DOHH2 (cell line): ENCODE measurements around the gene PEMT.

ENCODE experiments used
- EZH2phosphoT487 ChIP-seq: fragments of 200-600 bp; sonication (generic); IDR thresholded peaks from 2 replicates; pipeline ENCODE4 v1.6.1; 2017; ENCODE audit warnings: borderline replicate concordance, mild to moderate bottlenecking, antibody characterized with exemption, low read length, moderate library complexity, mixed read lengths
- TF ChIP-seq, protein P1 (sequence below): fragments of 200-600 bp; sonication (generic); IDR thresholded peaks from one replicate; pipeline ENCODE4 v1.5.1; 2014; ENCODE audit warnings: antibody characterized with exemption, mild to moderate bottlenecking, low read depth, low read length; ENCODE audit not compliant: poor library complexity, severe bottlenecking

- TF ChIP-seq, protein P1, sequence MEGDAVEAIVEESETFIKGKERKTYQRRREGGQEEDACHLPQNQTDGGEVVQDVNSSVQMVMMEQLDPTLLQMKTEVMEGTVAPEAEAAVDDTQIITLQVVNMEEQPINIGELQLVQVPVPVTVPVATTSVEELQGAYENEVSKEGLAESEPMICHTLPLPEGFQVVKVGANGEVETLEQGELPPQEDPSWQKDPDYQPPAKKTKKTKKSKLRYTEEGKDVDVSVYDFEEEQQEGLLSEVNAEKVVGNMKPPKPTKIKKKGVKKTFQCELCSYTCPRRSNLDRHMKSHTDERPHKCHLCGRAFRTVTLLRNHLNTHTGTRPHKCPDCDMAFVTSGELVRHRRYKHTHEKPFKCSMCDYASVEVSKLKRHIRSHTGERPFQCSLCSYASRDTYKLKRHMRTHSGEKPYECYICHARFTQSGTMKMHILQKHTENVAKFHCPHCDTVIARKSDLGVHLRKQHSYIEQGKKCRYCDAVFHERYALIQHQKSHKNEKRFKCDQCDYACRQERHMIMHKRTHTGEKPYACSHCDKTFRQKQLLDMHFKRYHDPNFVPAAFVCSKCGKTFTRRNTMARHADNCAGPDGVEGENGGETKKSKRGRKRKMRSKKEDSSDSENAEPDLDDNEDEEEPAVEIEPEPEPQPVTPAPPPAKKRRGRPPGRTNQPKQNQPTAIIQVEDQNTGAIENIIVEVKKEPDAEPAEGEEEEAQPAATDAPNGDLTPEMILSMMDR, result no peak
- no peak for TF ChIP-seq EZH2phosphoT487
Measured at GRCh38 chr17:17519886-17520285, 71.6 kb downstream of the PEMT start.
